ENCODE data around the gene HFE. TPM values are rescaled to one million over a fixed set of nuclear protein-coding genes. Genes with fewer than 3 reads are reported as not detected.

The HFE gene
- total and polyA plus RNA-seq, 4 donors = 6.3 to 12.7 (median 8.2) TPM

GRCh38 chr6:26122005-26122388 lies 34.8 kb downstream of the HFE start:
- WGBS = 61% methylated on average over 4 of the region's 4 CpGs

GRCh38 chr6:26122402-26122792 lies 35.2 kb downstream of the HFE start:
- Histone ChIP-seq H3K36me3 (ENCODE audit: control insufficient read depth in 4 of 4, insufficient read depth in 3 of 4, low read depth in 1 of 4, low read length in 3 of 4) (no peaks in the 10 kb centered on the region), H3K4me1 (ENCODE audit: control insufficient read depth in 4 of 4, insufficient read depth in 4 of 4, low read length in 3 of 4) (peaks cover 0 to 36% (median 17%) of the 10 kb centered on the region in 4 donors), H3K9me3 (ENCODE audit: control insufficient read depth in 4 of 4, low read length in 3 of 4) (no peaks in the 10 kb centered on the region), H3K27ac (ENCODE audit: low read depth in 1 of 2, low read length in 2 of 2) (peak overlapping the region; percentile 97 to 99), H3K27me3 (ENCODE audit: control insufficient read depth in 4 of 4, insufficient read depth in 4 of 4, low read length in 3 of 4) (no peaks in the 10 kb centered on the region), H3K4me3 (ENCODE audit: low read depth in 1 of 3, low read length in 3 of 3) (peak overlapping the region; percentile 42 to 61 (median 54)), H3K9ac (ENCODE audit: low read depth in 1 of 2, low read length in 2 of 2) (peak overlapping the region; percentile 20 to 82)
- TF ChIP-seq FOXA2 (IDR thresholded peaks at IDR 0.05) (no peak), RXRA (IDR thresholded peaks at IDR 0.05) (no peak), JUND (IDR thresholded peaks at IDR 0.05) (no peak), RAD21 (IDR thresholded peaks at IDR 0.05) (no peak), FOXA1 (IDR thresholded peaks at IDR 0.05) (no peak), YY1 (IDR thresholded peaks at IDR 0.05) (no peak), ZBTB33 (IDR thresholded peaks at IDR 0.05) (no peak)
- peak; percentile 54 for DNase-seq (ENCODE audit: low spot score)
- WGBS = 58% methylated on average over 6 of the region's 6 CpGs

More at GRCh38 chr6:26122005-26122388, 34.8 kb downstream of the HFE start:
- DNase-seq (ENCODE audit: low spot score) = no peak
- no peaks in the 10 kb centered on the region for H3K27me3 ChIP-seq (ENCODE audit: control insufficient read depth in 4 of 4, insufficient read depth in 4 of 4, low read length in 3 of 4)
- peak overlapping the region; percentile 20 to 82 for H3K9ac ChIP-seq (ENCODE audit: low read depth in 1 of 2, low read length in 2 of 2)
- no peaks in the 10 kb centered on the region for H3K36me3 ChIP-seq (ENCODE audit: control insufficient read depth in 4 of 4, insufficient read depth in 3 of 4, low read depth in 1 of 4, low read length in 3 of 4)
- H3K4me3 ChIP-seq (ENCODE audit: low read depth in 1 of 3, low read length in 3 of 3) = peak overlapping the region in 1 of 3 donors; percentile 42
- H3K27ac ChIP-seq (ENCODE audit: low read depth in 1 of 2, low read length in 2 of 2) = peak overlapping the region; percentile 97 to 99
- no peak for TF ChIP-seq CTCF (IDR thresholded peaks at IDR 0.05; ENCODE audit: low read depth, low read length, missing input control)
- TF ChIP-seq HNF4G (IDR thresholded peaks at IDR 0.05) = no peak
- no peak for TF ChIP-seq JUND (IDR thresholded peaks at IDR 0.05)
- TF ChIP-seq EGR1 (IDR thresholded peaks at IDR 0.05; ENCODE audit: low read depth in 2 of 2) = no peak
- TF ChIP-seq GABPA (IDR thresholded peaks at IDR 0.05 in 1 of 2, conservative IDR thresholded peaks at IDR 0.05 in 1 of 2) = no peak
- TF ChIP-seq HNF4A (conservative IDR thresholded peaks at IDR 0.05) = no peak
- no peak for TF ChIP-seq FOXA1 (IDR thresholded peaks at IDR 0.05)
- TF ChIP-seq RXRA (IDR thresholded peaks at IDR 0.05) = no peak
- TF ChIP-seq TAF1 (conservative IDR thresholded peaks at IDR 0.05) = no peak
- TF ChIP-seq RAD21 (IDR thresholded peaks at IDR 0.05) = no peak
- TF ChIP-seq SP1 (IDR thresholded peaks at IDR 0.05) = no peak
- TF ChIP-seq NR2F2 (IDR thresholded peaks at IDR 0.05) = no peak
- no peak for TF ChIP-seq YY1 (IDR thresholded peaks at IDR 0.05)
- TF ChIP-seq, protein P1, sequence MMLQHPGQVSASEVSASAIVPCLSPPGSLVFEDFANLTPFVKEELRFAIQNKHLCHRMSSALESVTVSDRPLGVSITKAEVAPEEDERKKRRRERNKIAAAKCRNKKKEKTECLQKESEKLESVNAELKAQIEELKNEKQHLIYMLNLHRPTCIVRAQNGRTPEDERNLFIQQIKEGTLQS (IDR thresholded peaks at IDR 0.05) = no peak
- TF ChIP-seq FOXA2 (IDR thresholded peaks at IDR 0.05) = no peak
- TF ChIP-seq ZBTB33 (IDR thresholded peaks at IDR 0.05) = no peak
- TF ChIP-seq MAX (IDR thresholded peaks at IDR 0.05) = no peak
- H3K9me3 ChIP-seq (ENCODE audit: control insufficient read depth in 4 of 4, low read length in 3 of 4) = no peaks in the 10 kb centered on the region
- H3K4me1 ChIP-seq (ENCODE audit: control insufficient read depth in 4 of 4, insufficient read depth in 4 of 4, low read length in 3 of 4) = peaks cover 0 to 32% (median 14%) of the 10 kb centered on the region in 4 donors
